ENCODE results near the gene CNTNAP5. TPM values are rescaled to one million over a fixed set of nuclear protein-coding genes. Genes with fewer than 3 reads are reported as not detected.

CNTNAP5 gene
- total RNA-seq, 1 donor from 2014 or later = not detected

DNA sequence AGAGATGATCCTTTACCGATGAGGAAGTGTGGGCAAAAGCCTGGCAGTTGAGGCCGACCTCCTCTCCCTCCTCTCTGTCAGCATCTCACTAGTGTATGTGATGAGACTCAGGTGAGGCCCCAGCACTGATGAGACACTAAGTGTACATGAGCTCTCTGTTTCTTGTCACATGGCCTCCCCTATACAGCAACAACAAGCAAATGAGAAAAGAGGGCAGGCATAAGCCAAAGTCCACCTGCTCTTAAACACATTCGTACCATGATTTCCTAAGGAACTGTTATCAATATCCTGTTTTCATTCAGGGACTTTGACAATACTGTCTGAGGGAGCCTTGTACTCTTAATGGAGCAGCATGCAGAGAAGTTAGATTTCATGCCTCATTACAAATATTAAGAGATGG lies 113.0 kb downstream of the CNTNAP5 start:
- intact Hi-C loops (cut with DNase I) = no loop called here
- DNase-seq (ENCODE audit: low spot score) (no peak), ATAC-seq (no peak)

- ATAC-seq = no peak
- no peak for DNase-seq (ENCODE audit: low spot score)
- intact Hi-C loops (cut with DNase I) = no loop called here
Measured at GRCh38 chr2:124145982-124146381, 120.9 kb downstream of the CNTNAP5 start.

DNA sequence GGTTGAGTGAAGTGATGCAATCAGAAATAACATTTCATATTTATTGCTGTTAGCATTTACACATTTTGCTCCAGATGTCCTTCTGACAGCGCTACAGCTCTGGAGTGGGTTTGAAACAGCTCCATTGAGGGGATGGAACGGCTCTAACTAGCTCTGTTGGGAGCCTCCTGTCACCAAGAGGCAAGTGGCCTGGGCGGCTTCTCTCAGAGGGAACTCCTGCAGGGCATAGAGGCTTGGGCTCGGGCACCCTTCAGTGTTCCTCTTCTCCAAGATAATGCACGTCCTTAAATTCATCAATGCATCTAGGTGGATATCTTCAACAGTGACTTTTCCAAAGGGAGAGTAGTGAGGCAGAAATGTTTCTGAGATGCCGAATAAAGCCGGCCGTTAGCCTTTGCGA lies 122.5 kb downstream of the CNTNAP5 start:
- ATAC-seq (no peak), DNase-seq (ENCODE audit: low spot score) (no peak)
- intact Hi-C loops (cut with DNase I) = no loop called here

- no peak for ATAC-seq
- intact Hi-C loops (cut with DNase I) = no loop called here
- DNase-seq (ENCODE audit: low spot score) = no peak
Measured at GRCh38 chr2:124149571-124149970, 124.5 kb downstream of the CNTNAP5 start.

DNA sequence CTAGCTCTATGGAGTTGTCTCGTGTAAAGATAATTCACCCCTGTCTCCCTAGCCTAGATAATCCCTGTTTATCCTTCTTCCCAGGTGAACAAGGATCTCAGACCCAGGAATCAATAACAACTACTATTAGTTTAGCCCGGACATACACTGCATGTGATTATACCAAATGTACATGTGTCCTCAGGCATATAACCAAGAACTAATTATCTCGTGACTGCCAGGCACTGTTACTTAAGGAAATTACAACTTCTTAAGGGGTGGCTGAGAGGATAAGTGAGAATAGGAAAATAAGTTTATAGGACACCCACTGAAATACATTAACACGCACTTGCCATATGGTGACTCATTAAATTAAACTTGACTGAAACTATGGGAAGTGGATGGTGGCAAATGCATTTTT lies 126.6 kb downstream of the CNTNAP5 start:
- no peak for ATAC-seq
- DNase-seq (ENCODE audit: low spot score) = no peak
- intact Hi-C loops (cut with DNase I) = no loop called here

DNA sequence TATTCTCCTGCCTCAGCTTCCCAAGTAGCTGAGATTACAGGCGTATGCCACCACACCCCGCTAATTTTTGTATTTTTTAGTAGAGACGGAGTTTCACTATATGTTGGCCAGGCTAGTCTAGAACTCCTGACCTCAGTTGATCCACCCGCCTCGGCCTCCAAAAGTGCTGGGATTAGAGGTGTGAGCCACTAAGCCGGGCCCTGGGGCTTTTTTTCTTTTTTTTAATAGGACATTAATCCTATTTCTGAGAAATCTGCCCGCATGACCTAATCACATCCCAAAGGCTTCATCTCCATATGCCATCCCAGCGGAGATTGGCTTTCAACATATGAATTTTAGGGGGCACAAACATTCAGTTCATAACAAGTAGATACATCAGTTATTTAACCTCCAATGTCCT lies 128.6 kb downstream of the CNTNAP5 start:
- intact Hi-C loops (cut with DNase I) = no loop called here
- no peak for ATAC-seq
- DNase-seq (ENCODE audit: low spot score) = no peak

DNA sequence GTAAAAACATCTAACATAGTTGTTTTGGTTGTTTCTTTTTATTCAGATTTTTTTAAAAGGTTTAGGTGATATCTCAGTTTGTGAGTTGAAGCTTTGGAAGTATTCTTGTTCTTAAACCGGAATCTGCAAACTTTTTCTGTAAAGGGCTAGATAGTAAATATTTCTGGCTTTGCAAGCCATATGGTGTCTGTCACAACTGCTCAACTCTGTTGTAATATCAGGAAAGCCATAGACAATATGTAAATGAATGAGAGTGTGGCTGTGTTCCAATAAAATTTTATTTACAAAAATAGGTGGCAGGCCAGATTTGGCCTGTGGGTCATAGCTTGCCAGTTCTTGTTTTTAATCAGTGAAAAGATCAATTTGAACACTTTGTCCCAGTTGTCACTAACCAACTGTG lies 134.1 kb downstream of the CNTNAP5 start:
- DNase-seq (ENCODE audit: low spot score) = no peak
- intact Hi-C loops (cut with DNase I) = no loop called here
- no peak for ATAC-seq

GRCh38 chr2:124161542-124161941 lies 136.5 kb downstream of the CNTNAP5 start:
- DNase-seq (ENCODE audit: low spot score) (no peak), ATAC-seq (no peak)
- intact Hi-C loops (cut with DNase I) = no loop called here

- intact Hi-C loops (cut with DNase I) = no loop called here
- no peak for DNase-seq (ENCODE audit: low spot score)
- no peak for ATAC-seq
Measured at GRCh38 chr2:124162256-124162655, 137.2 kb downstream of the CNTNAP5 start.

DNA sequence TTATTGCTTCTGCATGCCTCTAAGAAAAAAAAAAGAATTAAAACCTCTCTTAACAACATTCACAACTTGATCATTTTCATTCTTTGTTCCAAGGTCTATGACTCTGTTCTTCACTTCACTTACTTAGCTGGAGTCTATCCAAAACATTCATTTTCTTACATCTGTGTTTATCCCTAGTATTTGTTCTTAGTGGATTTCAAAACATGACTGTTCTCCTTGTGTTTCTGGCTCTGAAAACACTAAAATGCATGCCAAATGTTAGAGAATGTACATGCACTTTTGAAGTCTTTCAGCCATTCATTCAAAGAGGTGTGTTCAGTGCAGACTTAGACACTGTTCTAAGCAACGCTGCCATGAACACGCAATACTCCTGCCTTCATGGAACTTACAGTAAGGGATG lies 138.8 kb downstream of the CNTNAP5 start:
- DNase-seq (ENCODE audit: low spot score) (no peak), ATAC-seq (peak; percentile 84)
- intact Hi-C loops (cut with DNase I) = no loop called here

DNA sequence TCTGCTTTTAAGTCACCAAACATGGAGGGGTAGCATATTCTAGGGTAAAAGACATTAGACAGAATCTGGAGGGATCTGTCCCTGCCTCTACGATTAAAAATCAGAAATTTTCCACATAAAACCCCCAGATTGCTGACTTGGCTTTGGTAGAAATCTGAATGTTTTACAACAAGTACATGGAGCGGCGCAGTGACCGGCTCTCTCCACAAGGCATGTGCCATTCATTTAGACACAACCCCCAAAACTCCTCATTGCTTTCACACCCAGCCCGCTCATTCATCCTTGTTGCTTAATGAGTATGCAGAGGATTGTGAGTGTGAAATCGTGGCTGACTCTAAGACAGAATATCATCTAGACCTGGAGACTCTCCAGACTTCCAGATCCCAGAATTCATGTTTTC lies 140.6 kb downstream of the CNTNAP5 start:
- DNase-seq (ENCODE audit: low spot score) (no peak), ATAC-seq (no peak)
- intact Hi-C loops (cut with DNase I) = no loop called here

DNA sequence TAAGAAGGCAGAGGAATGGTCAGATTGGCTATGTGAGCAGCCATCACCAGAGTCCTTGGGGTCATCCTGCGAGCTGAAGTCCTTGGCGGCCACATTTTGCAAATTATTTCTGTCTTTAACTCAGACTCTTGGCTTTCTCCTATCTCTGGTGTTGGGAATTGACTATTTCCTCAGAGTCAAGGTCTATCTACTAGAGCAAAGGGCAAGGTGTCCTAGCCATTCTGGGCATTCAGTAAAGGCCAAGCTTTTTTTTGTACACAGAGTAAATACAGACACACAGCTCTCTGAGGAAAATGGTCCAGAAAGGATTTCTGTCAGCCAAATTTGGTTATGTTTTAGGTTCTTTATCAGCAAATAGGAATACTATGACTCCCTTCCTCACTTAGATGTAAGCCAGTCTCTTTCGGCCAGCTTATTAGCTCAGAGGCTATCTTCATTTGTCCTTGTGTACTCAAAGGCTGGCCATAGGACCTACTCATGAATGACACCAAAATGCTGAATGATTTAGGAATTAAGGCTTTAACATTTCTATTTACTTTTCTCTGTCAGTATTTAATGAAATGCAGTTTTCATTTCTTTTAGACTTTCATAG lies 146.5 kb downstream of the CNTNAP5 start:
- ATAC-seq = no peak
- intact Hi-C loops (cut with DNase I) = no loop called here
- no peak for DNase-seq (ENCODE audit: low spot score)

- DNase-seq (ENCODE audit: low spot score) = no peak
- intact Hi-C loops (cut with DNase I) = no loop called here
- ATAC-seq = no peak
Measured at GRCh38 chr2:124178719-124179118, 153.6 kb downstream of the CNTNAP5 start.

DNA sequence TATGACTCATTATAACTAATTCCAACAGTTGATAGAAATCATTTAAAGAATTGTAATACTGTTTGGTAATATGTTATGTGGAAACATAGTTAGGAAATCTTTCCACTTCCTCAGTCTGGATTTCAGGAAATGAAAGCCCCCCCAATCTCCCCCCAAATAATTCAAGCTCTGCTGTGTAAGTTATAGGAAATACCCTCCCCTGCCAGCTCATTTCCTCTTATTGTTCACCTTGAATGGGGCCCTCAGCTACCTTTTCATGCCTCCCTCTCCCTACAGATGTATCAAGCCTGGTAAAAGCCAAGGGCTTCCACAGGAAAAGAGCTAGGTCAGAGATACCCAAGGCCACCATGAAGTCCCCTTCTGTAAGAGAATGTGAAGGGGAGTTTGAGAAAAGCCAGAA lies 155.5 kb downstream of the CNTNAP5 start:
- ATAC-seq = no peak
- intact Hi-C loops (cut with DNase I) = no loop called here
- no peak for DNase-seq (ENCODE audit: low spot score)

- intact Hi-C loops (cut with DNase I) = no loop called here
- ATAC-seq (no peak), DNase-seq (ENCODE audit: low spot score) (no peak)
Measured at GRCh38 chr2:124186801-124187200, 161.7 kb downstream of the CNTNAP5 start.

DNA sequence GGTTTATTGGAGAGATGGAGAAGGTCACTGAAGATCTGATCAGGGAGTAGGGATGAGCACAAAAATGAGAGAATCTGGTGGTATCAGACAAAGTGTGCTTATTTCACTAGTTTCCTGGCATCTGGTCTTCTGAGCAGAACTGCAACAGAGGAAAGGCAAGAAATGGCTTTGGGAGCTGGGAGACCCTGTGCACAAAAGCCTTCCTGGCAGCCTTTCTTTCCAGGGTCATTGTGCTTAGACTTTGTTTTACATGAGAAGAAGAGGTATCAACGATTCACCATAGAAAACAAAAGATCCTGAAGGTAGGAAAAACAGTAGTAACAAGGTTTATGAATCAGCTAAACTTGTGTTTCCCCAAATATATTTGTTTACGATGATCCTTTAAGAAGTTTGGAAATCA lies 162.9 kb downstream of the CNTNAP5 start:
- no peak for DNase-seq (ENCODE audit: low spot score)
- no peak for ATAC-seq
- intact Hi-C loops (cut with DNase I) = no loop called here

DNA sequence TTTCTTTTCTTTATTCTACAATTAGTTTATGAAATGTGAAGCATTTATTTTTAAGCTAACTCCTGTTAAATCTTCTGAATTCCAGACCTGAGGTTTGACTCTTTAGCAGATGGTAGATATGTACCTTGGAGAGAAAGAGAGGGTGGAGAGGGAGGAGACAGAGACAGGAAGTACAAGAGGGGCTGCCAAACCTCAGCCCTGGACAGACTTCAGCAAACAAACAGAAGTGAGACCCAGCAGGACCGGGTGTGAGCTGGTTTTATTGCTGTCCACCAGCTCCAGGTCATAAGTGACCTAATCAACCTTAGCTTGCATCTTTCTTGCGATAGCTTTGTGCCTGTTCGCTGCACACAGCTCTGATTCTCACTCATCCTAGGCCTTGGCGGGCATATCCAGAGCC lies 168.6 kb downstream of the CNTNAP5 start:
- ATAC-seq = peak; percentile 46
- no peak for DNase-seq (ENCODE audit: low spot score)
- intact Hi-C loops (cut with DNase I) = no loop called here

DNA sequence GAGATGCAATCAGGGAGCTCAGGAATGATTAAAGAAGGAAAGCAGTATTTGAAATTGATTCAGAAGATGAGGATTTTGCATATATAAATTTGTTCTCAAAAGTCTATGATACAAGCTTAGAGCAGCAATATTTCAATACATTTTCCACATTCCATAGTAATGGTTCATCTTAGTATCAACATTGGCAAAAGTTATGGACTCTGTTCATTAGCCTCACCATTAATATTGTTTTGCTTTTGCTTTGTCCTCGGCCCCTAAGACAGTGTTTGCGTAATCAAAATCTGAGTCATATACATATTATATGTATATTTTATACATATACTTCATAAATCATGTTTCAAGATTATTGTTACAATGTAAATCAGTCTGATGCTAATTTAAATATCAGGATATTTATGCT lies 176.6 kb downstream of the CNTNAP5 start:
- intact Hi-C loops (cut with DNase I) = no loop called here
- DNase-seq (ENCODE audit: low spot score) = no peak
- no peak for ATAC-seq

DNA sequence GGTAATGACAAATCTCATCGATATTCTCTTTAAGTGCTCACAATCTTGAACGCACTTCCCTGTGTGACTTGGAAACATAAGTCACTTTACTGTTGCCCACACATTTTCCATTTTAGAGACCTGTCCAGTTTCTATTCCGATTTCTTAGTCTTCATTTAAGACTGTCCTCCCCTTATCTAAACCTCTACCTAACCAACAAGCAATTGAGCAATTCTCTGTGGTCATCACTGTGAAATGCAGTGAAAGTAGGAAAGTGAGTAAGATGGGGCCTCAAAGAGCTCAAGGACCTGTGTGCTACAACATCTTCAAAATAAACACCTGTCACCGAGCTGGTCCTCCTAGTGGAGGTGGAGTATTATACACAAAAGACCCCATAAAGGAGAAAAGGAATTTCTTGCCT lies 184.4 kb downstream of the CNTNAP5 start:
- intact Hi-C loops (cut with DNase I) = no loop called here
- no peak for DNase-seq (ENCODE audit: low spot score)
- no peak for ATAC-seq

GRCh38 chr2:124211461-124211860 lies 186.4 kb downstream of the CNTNAP5 start:
- intact Hi-C loops (cut with DNase I) = no loop called here
- no peak for ATAC-seq

GRCh38 chr2:124213977-124214587 lies 189.0 kb downstream of the CNTNAP5 start:
- ATAC-seq = no peak
- intact Hi-C loops (cut with DNase I) = no loop called here
- no peak for DNase-seq (ENCODE audit: low spot score)

More at GRCh38 chr2:124211461-124211860, 186.4 kb downstream of the CNTNAP5 start:
- DNase-seq (ENCODE audit: low spot score) = no peak
